OCI-LY1 (cell line): ENCODE results near the gene PTPRJ.

Experiments used
- EZH2 ChIP-seq: fragments of 200-600 bp; sonication (generic), shearing (Covaris generic); IDR thresholded peaks from 2 replicates; pipeline ENCODE4 v1.8.0; 2017; ENCODE audit warnings: borderline replicate concordance, mixed run types, mild to moderate bottlenecking, antibody characterized with exemption, low read length, moderate library complexity, mixed read lengths
- TF ChIP-seq, protein P1 (sequence below): fragments of 200-600 bp; sonication (generic), shearing (Covaris generic); IDR thresholded peaks from 2 replicates; pipeline ENCODE4 v1.5.1; 2017; ENCODE audit warnings: mild to moderate bottlenecking, antibody characterized with exemption, low read length, moderate library complexity, mixed read lengths

DNA sequence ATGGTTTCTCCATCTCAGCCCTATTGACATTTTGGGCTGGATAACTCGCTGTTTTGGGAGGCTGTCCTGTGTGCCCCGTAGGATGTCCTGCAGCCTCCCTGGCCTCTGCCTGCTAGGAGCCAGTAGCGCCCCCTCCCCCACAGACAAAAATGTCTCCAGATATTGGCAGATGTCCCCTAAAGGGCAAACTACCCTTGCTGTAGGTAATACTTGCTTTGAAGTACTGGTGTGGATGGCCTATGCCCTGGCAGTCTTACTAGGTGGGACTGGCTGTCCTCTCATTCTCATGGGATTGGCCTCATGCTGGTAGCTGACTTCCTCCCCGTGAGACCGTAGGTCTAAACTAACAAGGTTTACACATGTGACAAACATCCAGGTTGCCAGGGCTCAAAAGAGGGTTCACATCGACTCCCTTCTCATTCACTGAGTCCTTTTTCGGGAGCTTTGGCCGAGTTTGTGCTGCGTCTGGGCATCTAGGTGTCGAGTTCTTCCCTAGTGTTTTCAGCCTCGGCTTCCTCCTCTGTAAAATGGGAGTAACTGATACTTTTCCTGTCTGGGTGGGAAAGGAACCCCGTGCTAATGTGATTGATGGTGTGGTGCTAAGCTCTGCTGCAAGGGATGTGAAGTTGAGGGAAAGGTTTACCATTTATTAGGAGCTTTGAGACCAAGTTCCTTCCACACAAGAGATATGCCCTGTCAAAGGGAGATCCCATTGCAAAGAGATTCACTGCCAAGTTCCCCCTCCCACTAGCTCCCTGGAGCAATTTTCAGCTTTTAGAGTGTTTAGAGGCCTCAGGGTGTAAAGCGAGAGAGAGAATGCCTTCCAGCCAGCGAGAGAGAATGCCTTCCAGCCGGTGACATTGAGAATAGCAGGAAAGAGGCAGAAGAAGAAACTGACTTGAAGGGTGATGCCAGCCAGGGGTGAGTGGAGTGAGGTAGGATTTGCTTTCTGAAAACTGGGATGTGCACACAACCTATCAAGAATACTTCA is 17.0 kb downstream of the PTPRJ start:
- TF ChIP-seq, protein P1, sequence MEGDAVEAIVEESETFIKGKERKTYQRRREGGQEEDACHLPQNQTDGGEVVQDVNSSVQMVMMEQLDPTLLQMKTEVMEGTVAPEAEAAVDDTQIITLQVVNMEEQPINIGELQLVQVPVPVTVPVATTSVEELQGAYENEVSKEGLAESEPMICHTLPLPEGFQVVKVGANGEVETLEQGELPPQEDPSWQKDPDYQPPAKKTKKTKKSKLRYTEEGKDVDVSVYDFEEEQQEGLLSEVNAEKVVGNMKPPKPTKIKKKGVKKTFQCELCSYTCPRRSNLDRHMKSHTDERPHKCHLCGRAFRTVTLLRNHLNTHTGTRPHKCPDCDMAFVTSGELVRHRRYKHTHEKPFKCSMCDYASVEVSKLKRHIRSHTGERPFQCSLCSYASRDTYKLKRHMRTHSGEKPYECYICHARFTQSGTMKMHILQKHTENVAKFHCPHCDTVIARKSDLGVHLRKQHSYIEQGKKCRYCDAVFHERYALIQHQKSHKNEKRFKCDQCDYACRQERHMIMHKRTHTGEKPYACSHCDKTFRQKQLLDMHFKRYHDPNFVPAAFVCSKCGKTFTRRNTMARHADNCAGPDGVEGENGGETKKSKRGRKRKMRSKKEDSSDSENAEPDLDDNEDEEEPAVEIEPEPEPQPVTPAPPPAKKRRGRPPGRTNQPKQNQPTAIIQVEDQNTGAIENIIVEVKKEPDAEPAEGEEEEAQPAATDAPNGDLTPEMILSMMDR = no peak
- no peak for TF ChIP-seq EZH2
